GM21390 (cell line): ENCODE data around the gene CKMT2.

Source experiments
- ATAC-seq: cut with Tn5 transposase; IDR thresholded peaks from one replicate; pipeline ENCODE4 v1.9.1; 2021; ENCODE audit not compliant: unreplicated experiment

The CKMT2 gene

GRCh38 chr5:81214848-81215247 is 18.3 kb upstream of the CKMT2 start:
- ATAC-seq: no peak

GRCh38 chr5:81216152-81216551 is 17.0 kb upstream of the CKMT2 start:
- no peak for ATAC-seq

- no peak for ATAC-seq
Measured at GRCh38 chr5:81219389-81219788, 13.7 kb upstream of the CKMT2 start.

GRCh38 chr5:81222285-81222684 is 10.8 kb upstream of the CKMT2 start:
- no peak for ATAC-seq

GRCh38 chr5:81225463-81225862 is 7.7 kb upstream of the CKMT2 start:
- ATAC-seq: no peak

- no peak for ATAC-seq
Measured at GRCh38 chr5:81226286-81226685, 6.8 kb upstream of the CKMT2 start.

GRCh38 chr5:81226949-81227348 is 6.2 kb upstream of the CKMT2 start:
- ATAC-seq: no peak

- ATAC-seq: no peak
Measured at GRCh38 chr5:81228084-81228483, 5.0 kb upstream of the CKMT2 start.

- no peak for ATAC-seq
Measured at GRCh38 chr5:81230416-81230815, 2.7 kb upstream of the CKMT2 start.

- ATAC-seq: no peak
Measured at GRCh38 chr5:81232464-81233079, 550 bp upstream of the CKMT2 start.

GRCh38 chr5:81234299-81234698 is 1.2 kb downstream of the CKMT2 start:
- no peak for ATAC-seq

- no peak for ATAC-seq
Measured at GRCh38 chr5:81234801-81235200, 1.7 kb downstream of the CKMT2 start.

- no peak for ATAC-seq
Measured at GRCh38 chr5:81235287-81236072, 2.4 kb downstream of the CKMT2 start.

- ATAC-seq: no peak
Measured at GRCh38 chr5:81238460-81238859, 5.3 kb downstream of the CKMT2 start.

GRCh38 chr5:81239613-81240012 is 6.5 kb downstream of the CKMT2 start:
- ATAC-seq: no peak

GRCh38 chr5:81241001-81241400 is 7.9 kb downstream of the CKMT2 start:
- ATAC-seq: no peak

GRCh38 chr5:81241961-81242648 is 9.0 kb downstream of the CKMT2 start:
- ATAC-seq: no peak

- ATAC-seq: no peak
Measured at GRCh38 chr5:81242906-81243436, 9.8 kb downstream of the CKMT2 start.

- no peak for ATAC-seq
Measured at GRCh38 chr5:81244451-81244850, 11.3 kb downstream of the CKMT2 start.

GRCh38 chr5:81245871-81246235 is 12.7 kb downstream of the CKMT2 start:
- ATAC-seq: no peak

GRCh38 chr5:81246697-81247096 is 13.6 kb downstream of the CKMT2 start:
- no peak for ATAC-seq

- no peak for ATAC-seq
Measured at GRCh38 chr5:81247441-81247972, 14.4 kb downstream of the CKMT2 start.
